C4-2B (cell line): ENCODE results near the gene SH3GL1.

ENCODE experiments used
- H3K27ac ChIP-seq: fragments of 450-650 bp; 2 replicates; pipeline ENCODE4 v1.5.1; 2017
- CTCF ChIP-seq: fragments of 450-650 bp; conservative IDR thresholded peaks from 2 replicates; pipeline ENCODE4 v1.5.1; 2017; ENCODE audit warnings: mild to moderate bottlenecking
- ZFX ChIP-seq: fragments of 450-650 bp; IDR thresholded peaks from 2 replicates; pipeline ENCODE4 v1.6.1; 2017

The SH3GL1 gene

GRCh38 chr19:4372165-4373012, 28.0 kb downstream of the SH3GL1 start:
- TF ChIP-seq CTCF, result no peak
- no peak for TF ChIP-seq ZFX
- no peak overlapping the region for H3K27ac ChIP-seq

DNA sequence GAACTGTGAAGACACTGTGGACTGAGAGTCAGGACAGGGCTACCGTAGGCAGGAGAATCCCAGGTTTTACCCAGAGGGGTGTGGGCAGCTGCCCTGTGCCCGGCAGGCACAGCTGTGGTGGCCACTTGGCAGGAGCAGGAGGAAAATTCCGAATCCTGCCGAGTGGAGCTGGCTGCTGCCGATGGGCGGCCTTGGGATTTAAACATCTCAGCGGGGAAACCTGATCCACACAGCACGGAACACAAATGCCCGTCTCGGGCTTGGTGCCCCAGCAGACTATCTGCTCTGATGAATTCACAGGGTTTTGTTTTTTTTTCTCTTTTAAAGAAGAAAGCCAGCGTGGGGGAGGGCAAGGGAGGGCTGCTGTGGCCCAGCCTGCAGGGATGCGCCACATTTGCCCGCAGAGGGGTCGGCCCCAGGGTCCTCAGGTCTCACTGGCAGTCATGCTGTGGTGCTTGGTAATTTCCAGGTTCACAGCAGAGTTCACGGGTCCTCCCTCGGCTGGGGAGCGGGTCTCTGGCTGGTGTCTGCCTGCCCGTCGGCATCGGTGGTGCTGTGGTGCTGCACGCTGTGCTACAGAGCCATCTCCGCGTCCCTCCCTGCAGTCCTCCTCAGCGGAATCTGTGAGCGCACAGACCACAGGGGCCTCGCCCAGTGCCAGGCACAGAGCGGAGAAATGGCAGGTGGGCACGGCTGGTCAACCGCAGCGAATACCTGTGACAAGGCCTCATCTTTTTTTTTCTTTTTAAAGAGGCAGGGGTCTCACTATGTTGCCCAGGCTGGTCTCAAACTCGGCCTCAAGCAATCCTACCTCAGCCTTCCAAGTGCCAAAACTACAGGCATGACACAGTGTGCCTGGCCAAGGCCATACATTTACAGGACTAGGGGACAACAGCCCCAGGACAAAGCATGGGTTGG, 28.8 kb downstream of the SH3GL1 start:
- H3K27ac ChIP-seq, result no peak overlapping the region
- TF ChIP-seq CTCF (no peak), ZFX (no peak)

GRCh38 chr19:4370418-4371041, 29.8 kb downstream of the SH3GL1 start:
- peak overlapping the region; percentile 43; the same call in 1 of the 2 replicates for H3K27ac ChIP-seq

DNA sequence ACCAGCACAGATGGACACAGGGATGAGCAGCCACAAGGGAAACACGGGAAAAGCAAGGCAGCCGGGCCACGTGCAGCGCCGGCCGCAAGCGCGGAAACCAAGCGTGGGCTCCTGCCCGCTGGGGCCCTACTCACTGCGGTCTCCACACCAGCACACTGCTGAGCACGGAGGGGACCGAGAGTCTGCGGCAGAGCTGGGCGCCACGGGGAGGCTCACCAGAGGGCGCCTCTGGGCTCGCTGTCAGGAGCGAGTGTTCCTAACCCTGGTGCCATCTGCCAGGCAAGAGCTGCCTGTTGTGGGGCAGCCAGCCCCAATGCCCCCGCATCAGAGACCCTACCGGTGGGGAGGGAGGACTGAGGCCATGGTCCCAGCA, 30.5 kb downstream of the SH3GL1 start:
- peak overlapping the region; percentile 43 for H3K27ac ChIP-seq
- TF ChIP-seq CTCF (no peak), ZFX (no peak)

More at GRCh38 chr19:4370418-4371041, 29.8 kb downstream of the SH3GL1 start:
- TF ChIP-seq ZFX (no peak), CTCF (no peak)

DNA sequence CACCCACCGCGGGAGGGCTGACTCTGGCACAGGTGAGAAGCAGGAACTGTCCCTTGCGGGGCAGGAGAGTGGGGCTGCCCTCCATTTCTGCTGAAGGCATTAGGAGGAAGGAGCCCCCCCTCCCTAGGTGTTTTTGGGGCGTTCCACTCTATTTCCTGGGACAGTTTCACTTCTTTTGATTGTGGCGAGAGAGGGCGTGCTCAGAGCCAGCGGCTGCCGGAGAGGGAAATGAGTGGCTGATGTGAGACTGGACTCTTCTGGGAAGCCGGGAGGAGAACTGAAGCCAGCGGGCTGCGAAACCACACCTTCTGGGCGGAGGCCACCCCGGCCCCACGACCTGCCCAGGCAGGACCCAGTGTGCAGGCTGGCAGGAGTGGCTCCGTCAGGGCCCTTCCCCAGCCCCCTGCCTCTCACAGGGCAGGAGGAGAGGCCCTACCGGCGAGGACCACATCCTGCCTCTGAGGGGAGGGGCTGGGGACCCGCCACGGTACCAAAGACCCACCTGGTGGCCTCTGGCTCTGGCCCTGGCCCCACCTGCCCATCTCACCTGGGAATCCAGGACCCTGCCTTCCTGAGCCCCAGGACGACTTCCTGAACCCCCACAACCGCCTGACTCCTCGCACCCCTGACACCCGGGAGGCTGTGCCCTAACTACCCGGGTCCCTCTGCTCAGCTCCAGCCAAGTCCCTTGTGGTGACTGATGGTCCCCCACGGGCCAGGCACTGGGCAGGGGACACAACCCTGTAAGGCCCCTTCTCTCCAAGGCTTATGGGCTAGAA, 31.0 kb downstream of the SH3GL1 start:
- peak overlapping the region; percentile 43 for H3K27ac ChIP-seq
- no peak for TF ChIP-seq ZFX
- TF ChIP-seq CTCF, result no peak

DNA sequence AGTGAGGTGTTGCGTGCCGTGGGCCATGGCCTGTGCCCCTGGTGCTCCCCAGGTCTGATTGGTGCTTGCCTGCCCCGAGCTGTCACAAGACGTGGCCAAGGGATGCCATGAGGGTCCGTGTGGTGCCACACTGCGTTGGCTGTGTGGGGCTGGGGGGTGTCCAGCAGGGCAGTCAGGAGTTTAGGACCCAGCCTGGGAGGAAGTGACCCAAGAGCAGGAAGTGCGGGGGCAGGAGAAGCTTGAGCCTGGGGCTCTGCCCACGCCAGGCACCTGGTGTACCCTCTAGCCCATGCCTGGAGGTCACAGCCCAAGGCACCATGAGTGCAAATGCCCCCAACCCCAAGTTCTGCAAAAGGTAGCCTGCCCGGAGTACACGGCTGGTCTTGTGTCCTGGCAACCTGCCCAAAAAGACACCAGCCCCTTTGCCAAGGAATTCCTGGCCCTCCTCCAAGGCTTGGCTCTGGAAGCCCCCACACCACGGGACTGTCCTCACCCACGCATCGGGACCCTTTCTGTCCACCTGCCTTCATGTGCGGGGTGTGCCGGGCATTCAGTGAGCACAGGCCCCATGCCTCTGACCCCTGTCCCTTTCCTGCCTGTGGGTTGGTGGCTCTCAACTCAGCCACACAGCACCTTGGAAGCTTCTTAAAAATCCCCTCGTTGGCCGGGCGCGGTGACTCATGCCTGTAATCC, 32.1 kb downstream of the SH3GL1 start:
- TF ChIP-seq ZFX (no peak), CTCF (no peak)
- peak overlapping the region; percentile 43 for H3K27ac ChIP-seq
